Midbrain (tissue), 1 donor: ENCODE data around the gene AAK1.
A peak's percentile ranks its signal among the peaks of the same experiment; 100 is the strongest.
"Not testable (repeated sequence)": the region's sequence is repeated elsewhere in the genome, so short reads cannot be mapped to it uniquely, and the experiment has no call there.

Experiments
- DNase-seq: peaks from one replicate; lab custom pipeline; 2025; lab: John Stamatoyannopoulos, UW

AAK1 gene

DNA sequence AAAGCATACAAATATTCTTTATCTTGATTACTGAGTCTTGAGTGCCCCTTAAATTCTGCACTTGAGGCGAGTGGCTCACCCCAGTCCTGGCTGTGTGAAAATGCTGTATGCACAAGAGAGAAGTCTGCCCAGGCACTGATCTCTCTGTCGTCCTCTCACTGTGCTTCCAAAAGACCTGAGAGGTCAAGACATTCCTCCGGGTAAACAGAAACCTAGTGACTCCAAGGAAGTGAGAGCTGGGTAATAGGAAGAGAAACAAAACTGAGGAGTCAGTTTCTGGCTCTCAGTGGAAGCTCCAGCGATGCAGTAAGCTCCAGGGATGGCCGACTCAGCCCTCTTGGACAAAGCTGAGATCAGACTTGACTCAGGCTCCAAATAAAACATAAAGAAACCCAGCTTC, 70.9 kb downstream of the AAK1 start:
- DNase-seq, result no peak

DNA sequence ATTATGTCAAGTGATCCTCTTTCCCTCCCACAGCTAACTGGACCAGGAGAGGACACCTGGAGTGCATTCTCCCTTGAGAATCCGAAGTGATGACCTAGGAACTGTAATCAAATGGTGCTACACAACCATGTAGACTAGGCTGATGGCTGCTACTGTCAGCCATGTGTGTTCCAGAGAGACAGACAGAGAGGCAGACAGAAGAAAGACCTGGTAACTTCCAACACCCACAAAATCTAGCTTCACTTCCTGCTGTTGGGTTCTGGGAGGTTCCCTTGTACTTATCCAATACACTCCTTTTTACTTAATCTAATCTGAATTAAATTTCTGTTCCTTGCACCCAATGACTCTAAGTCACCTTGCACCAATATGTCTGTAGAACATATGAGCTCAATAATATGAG, 72.3 kb downstream of the AAK1 start:
- no peak for DNase-seq

DNA sequence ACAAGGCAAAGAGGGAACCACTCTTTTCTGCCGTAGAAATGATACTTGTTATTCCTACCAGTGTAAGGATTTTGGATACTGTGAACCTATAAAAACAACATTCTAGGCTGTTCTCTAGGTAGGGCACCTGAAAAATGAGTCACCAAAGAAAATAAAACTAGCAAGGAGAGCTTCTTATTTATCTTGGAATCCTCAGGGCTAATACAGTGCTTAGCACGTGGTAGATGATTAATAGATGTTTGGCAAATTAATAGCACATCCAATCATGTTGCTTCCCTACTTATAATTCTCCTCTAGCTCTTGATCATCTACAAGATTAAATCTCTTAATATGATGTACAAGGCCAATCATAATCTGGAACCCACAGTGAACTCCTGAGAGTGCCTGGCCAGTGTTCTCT, 73.1 kb downstream of the AAK1 start:
- no peak for DNase-seq

DNA sequence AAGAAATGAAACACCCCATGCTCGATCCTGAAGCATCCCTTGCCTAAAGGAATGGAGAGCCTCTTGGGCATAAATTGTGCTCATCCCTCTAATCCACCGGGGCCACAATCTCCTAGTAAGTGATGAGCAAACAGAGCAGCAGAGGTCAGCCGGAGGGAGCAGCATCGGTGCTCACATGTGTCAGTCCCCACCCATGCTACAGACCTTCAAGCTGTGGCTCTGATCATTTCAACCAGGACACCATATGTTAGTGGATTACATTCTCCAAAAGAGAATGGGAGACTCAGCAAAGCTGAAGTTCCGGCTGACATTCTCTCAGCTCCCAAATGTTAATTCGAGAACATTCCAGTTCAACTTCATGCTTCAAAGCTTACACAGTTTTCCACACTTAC, 75.6 kb downstream of the AAK1 start:
- DNase-seq, result no peak

DNA sequence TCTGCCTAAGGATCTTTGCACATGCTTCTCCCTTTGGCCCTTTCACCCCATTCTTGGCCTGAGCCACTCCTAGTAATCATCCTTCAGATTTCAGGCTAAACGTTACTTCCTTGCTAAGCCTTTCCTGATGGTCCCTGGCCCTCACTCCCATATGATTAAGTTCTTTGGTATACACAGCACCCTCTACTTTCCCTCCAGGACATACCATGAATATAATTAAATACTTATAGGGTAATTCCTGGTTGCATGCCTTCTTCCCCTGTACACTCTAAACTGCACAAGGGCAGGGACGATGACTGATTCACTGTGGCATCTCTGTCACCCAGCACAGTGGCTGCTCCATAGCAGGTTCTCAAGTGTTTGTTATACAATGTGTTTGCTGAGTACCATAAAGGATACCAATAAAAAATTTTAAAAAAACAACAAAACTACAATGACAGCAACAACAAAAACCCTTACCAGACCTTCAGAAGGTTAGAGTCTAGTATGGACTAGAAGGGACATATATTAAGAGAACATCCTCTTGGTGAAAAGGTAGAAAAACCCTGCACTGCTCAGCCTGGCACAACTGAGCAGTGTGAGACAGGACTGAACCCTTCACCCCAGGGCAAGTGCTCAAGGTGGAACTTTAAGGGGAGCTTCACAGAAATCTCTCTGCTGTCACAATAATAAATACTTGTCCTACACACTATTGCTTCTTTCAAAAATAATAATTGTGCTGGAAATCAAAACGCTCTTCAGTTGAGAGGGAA, 76.2 kb downstream of the AAK1 start:
- no peak for DNase-seq

DNA sequence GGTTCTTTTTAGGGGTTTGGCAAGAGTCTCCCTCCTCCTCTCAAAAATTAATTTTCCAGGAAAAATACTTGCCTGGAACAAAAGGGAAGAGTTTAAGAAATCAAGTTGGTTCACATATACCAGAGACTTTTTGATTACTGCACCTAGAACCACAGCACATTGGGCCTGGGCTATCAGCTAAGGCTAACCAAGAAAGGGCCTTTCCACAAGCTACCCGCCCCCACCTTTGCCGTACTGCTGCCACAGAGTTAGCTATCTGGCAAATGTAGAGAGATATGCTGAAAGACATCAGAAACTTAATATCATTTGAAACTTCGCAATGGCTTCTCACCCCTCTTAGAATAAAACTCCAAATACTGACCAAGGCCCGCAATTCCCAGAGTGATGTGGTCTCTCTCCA, 76.9 kb downstream of the AAK1 start:
- DNase-seq, result no peak

DNA sequence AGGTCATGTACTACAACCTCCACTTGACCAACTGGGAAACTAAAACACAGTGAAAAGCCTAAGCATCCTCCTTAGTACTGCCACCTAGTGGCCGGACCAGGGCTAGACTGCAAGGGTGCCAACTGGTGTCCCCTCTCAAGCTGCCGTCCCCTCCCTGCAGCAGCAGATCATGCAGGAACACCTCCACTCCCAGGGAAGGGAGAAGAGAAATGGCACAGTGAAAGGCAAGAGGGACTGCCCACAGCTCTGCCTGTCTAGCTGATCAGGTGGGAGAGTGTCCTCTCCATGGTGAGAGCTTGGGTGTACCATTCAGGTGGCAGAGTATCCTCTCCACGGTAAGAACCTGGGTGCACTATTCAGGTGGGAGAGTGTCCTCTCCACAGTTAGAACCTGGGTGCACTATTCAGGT, 78.1 kb downstream of the AAK1 start:
- DNase-seq, result peak; percentile 45

DNA sequence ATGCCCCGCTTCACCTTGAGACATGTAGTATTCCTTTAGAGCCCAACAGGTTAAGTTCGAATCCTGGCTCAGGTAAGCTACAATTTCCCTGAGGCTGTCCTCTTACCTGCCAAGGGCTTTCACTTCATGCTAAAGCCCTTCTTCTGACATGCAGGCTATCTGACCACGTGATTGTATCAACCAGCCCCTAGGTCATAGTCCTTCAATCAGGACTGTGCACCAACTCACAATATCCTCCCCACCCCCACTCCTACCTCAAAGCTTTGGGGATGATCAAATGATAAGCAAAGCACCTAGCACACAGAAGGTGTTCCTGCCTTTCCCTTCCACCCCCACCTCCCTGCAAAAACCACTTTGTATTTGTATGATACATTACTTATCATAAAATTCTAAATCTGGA, 78.9 kb downstream of the AAK1 start:
- DNase-seq, result no peak

DNA sequence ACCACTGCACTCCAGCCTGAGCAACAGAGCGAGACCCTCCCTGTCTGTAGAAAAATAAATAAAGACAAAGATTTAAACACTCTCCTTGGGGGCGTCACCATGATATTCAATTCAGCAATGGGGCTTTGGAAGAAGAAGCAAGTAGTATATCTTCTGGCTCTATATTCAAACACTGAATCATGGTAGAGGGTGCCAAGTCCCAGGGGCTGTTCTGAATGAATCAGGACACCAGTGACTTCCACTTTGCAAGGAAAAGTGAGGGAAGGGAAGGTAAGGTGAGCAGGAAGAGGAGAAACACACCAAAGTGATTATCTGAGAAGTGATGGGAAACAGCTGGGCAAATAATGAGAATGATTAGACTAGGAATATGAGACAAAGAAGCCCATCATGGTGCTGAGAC, 80.5 kb downstream of the AAK1 start:
- no peak for DNase-seq

DNA sequence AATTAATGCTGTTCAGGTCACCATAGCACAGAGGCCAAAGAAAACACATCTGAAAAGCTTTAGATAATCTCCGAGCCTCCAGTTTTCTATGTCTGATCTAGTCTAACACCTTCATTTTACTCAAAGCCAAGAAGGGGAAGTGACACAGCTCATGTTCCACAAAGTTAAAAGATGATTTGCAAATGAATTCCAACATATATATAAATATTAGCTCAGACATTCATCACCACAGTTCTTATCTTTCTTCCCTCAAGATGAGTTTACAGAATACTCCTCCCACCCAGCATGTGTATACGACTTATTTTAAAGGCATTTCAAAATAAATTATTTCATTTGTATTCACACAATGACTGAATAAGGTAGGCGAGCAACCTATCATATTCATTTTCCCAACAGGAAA, 82.4 kb downstream of the AAK1 start:
- DNase-seq, result no peak

DNA sequence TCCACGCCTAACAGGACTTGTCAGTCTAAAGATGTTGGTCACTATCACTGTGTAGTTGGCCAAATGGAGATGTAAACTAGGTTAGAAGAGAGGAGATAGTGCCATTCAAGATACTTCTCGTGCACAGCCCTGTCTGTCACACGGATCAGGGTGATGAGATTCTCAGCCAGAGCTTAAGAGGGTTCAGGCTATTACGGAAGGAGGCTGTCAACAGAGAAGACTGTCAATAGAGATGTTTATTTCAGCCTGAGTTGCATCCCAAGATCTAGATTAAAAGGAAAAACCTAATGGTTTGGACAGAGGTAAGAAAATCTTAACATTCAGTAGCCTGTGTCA, 83.4 kb downstream of the AAK1 start:
- DNase-seq, result no peak

DNA sequence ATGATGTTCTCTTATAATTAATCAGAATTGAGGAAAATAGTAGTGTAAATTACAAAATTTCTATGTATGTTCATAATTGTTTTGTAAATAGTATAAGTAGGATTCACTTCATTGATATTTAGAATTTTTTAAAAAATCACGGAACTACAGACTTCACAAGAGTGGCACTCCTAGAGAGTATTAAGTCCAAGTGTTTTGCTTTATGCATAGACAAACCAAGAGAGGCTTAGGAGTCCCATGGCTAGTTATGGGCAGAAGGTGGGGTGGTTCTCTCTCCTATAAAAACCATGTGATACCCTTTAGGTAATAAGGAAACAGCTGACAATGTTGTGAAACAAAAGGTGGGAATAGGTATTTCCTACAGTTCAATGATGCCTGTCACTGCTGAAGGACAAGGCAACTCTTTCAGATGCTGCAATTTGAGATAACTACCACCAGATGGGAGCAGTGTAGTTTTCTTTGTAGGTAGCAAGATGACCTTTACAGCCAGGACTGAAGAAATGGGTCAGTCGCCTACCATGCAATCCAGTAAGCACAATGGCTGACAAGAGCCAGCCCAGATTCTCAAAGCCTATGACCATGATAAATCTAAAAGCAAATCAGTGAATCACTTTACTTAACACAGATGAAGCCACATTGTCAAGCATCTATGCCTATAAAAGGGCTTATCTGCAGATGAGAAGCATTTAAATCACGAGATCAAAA, 83.9 kb downstream of the AAK1 start:
- DNase-seq, result peak; percentile 53

DNA sequence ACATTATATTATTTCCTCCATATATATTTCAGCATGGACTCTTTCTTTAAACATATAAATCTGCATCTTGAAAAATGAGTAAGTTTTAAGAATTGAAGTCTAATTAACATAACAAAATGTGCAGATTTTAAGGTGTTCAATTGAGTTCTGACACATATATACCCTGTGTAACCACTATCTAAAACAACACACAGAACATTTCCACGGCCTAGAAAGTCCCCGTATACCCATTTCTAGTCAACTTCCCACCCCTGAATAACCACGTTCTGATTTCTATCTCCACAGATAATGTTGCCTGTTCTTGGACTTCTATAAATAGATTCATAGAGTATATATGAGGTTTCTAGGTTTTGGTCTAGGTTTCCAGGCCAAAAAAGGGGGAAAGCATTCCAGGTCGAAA, 87.5 kb downstream of the AAK1 start:
- DNase-seq, result no peak

DNA sequence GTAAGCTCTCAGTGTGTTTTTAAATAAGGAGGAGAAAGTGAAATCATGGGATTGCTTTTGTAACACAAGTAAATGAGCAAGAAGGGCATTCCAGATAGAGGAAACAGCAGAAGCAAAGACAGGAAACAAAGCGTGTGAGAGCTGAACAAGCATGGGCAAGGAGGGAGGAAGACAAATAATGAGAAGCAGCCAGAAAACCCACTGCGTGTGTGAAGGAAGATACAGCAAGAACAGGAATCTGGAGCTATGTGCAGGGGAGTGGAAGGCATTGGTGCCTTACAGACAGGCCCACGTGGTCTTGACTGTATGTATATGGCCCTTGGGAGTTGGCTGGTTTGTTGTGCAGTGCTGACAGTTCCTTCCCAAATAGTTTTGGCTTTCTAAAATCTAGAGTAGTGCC, 88.6 kb downstream of the AAK1 start:
- DNase-seq, result peak; percentile 7

DNA sequence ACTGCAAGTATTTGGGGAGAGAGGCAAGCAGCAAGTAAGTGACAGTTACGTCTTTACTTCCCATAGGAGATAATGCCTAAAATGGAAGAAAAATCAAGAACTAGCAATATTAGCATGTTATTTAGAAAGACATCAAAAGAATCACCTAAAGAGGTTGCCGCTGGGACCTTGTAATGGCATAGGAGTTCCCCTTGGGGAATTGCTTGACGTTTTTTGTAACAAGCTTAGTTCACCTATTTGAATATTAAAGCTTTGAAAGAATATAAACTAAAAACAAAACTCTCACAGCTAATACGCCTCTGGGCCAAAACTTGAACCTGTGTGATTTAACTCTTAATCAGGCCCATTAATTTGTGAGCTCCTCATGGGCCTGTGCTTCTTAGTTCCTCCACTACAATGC, 89.0 kb downstream of the AAK1 start:
- no peak for DNase-seq

DNA sequence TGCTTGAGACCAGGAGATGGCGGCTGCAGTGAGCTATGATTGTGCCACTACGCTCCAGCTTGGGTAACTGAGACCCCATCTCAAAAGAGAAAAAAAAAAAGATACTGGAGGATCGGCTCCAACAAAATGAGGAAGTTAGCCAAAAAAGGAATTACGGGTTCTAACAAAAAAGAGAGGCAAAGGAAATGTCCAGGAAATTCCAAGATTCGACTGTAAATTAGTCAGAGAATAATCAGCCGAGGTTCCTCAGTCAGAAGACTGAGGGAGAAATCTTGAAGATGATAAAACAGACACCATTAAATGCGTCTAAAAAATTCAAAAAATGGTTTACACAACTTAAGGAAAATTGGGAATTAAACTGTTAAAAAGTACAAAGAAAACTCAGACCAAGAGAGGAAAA, 89.5 kb downstream of the AAK1 start:
- DNase-seq, result no peak

DNA sequence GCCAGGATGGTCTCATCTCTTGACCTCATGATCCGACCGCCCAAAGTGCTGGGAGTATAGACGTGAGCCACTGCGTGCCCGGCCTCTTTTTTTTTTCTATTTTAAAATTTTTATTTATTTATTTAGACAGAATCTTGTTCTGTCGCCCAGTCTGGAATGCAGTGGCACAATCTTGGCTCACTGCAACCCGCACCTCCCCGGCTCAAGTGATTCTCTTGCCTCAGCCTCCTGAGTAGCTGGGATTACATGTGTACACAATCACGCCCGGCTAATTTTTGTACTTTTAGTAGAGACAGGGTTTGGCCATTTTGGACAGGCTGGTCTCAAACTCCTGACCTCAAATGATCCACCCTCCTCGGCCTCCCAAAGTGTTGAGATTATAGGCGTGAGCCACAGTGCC, 93.0 kb downstream of the AAK1 start:
- DNase-seq, result not testable (repeated sequence)

DNA sequence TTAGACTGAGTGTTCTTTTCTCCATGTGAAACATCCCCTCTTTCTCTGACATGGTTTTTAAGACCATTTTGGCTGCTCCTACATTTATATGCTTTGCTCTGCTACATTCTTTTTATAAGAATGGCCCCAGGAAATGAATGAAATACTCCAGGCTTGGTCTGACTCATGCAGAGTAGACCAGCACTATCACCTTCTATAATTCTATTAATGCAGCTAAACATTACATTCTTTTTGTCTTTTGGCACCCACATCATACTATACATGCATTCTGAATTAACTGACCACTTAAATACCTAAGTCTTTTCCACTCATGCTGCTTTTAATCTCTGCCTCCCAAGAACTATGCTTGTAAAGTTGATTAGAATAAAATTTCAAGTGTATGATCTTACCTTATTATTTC, 94.1 kb downstream of the AAK1 start:
- no peak for DNase-seq

DNA sequence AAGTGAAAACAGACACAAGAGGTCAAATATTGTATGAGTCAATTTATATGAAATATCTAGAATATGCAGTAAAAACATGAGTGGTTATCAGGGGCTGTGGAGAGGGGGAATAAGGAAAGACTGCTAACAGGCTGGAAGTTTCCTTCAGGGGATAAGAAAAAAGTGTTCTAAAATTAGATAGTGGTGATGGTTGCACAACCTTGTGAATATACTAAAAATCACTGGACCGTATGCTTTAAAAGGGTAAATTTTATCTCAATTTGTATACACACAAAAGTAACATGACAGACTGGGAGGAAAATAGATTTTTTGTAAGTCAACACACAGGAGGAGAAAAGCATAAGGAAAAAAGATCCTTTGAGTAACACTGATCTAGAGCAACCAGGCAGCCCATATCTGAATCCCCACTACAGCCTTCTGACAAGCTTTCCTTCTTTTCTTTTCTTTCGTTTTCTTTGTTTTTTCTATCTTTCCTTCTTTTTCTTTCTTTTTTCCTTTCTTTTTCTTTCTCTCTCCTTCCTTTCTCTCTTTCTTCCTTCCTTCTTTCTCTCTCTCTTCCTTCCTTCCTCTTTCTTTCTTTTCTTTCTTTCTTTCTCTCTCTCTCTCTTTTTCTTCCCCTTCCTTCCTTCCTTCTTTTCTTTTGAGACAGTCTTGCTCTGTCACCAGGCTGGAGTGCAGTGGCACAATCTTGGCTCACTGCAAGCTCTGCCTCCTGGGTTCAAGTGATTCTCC, 95.4 kb downstream of the AAK1 start:
- no peak for DNase-seq

DNA sequence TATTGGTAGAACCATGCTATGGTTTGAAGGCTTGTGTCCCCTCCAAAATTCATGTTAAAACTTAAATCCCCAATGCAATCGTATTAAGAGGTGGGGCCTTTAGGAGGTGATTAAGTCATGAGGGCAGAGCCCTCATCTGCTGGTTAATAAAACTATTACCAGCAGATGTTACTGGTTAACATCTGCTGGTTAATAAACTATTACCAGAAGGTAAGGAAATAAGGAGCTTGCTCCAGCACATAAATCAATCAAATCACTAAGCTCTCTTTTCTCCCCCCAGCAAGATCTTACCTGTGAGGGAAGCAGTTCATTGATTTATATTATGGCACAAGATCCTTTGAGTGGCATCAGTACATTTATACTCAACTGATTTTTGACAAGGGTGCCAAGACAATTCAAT, 96.9 kb downstream of the AAK1 start:
- no peak for DNase-seq

DNA sequence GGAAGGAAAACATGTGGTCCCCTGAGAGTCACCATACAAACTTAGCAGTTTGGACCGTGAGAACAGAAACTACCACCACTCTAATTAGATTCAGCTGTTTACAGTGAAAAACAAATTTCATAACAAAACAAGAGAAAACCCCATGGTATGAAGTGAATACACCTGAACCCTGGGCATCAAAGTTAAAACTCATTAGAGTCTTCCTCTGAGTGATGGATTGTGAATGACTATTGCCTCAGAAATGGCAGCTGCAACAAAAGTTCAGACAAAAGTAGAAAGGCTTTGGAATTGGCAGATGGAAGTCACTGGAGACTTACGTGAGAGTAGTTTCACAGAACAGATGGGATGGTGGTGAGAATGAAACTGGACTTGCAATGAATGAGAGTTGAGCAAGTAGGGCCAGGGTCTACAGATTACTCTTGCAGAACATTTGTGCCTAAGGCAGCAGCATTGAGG, 98.0 kb downstream of the AAK1 start:
- DNase-seq, result no peak

DNA sequence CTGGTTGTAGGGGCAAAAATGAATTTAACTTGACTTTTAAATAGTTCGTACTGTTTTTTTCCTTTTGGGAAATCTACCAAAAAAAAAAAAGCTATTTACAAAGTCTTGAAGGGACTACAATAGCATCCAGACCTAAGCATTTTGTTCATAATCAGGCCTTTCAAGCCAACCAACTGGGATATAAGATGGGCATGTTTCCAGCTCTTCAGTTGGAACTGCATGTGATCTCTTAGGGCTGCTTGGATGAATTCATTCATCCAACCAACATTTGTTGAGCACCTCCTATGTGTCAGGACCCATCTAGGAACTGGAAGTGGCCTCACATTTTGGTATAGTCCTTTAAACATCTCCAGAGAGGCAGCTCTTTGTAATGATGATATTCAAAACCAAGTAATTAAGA, 98.6 kb downstream of the AAK1 start:
- DNase-seq, result peak; percentile 54

DNA sequence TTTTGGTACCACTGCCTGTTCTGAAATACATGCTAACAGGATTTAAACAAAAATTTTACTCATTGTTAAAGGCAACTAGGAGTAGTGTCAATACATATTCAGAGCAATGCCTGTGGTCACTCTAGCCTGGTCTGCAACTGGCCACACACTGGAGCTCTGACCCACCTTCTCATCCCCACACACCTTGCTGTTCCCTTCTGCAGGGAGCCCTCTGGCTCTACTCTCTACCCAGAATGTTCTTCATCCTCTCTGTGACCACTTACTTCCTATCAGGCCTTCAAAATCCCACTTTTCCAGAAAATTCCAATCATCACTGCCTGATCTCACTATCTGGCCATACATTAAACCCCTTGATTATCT, 104.0 kb downstream of the AAK1 start:
- no peak for DNase-seq
